ENCODE results near the gene MIDN.

The MIDN gene

DNA sequence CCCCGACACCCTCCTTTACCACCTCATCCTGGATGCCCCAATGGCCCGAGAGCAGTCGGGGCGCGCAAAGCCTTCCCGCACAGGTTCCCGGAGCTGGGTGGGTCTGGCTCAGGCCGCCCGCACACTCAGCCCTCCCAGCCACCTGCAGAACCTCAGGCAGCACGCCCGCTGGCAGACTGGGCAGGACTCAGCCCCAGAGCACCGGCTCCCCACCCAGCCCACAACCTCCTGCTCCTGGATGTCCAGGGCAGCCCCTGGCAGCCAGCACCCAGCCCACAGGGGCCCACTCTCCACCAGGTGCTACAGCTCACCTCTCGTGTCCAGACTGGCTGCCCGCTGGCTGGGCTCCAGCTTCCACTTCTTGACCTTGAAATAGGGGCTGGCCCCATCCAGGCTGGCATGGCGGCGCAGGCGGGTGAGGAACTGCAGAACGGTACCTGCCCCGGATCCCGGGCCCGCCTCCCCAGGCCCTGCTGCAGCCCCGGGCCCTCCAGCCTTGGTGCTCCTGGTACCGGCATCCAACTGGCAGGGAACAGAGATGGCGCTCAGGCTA lies 15.2 kb upstream of the MIDN start:
- no peak for DNase-seq (ENCODE audit: low spot score)

DNA sequence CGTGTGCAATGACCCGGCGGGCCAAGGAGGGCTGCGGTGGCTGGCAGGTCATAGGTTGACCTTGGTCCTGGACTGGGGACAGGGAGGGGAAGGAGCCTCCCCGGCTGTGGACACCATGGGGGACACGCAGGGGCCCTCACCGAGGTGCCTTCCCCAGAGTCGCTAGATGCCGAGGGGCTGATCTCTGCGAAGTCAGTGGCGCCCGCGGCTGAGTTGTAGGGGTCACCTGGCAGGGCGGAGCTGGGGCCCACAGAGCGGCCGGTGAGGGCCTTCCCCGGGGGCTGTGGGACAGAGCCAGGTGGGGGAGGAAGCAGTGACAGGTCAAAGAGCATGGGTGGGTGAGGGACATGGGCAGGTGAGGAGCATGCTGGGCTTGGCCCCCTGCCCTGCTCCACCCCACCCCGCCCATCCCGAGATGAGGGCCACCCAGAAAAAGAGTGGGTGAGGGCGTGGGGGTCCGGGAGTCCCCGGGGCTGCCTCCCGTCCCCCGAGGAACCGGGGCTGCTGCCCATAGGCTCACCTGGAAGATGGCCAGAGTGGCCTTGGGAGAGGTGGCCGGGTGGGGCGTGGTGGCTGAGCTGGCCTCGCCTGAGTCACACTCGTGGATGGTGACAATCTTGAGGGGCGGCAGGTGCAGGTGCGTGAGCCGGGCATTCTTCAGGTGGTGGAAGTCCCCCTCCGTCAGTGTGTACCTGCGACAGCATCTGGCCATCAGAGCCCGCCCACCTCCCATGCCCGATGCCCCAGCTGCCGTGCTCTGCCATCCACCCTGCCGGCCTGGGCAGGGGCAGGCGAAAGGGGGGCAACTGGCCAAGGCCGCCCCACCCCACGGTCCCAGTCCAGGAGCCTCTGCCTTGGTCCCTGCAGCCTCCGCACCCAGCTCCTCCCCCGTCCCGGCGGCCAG lies 14.1 kb upstream of the MIDN start:
- DNase-seq (ENCODE audit: low spot score) = no peak

DNA sequence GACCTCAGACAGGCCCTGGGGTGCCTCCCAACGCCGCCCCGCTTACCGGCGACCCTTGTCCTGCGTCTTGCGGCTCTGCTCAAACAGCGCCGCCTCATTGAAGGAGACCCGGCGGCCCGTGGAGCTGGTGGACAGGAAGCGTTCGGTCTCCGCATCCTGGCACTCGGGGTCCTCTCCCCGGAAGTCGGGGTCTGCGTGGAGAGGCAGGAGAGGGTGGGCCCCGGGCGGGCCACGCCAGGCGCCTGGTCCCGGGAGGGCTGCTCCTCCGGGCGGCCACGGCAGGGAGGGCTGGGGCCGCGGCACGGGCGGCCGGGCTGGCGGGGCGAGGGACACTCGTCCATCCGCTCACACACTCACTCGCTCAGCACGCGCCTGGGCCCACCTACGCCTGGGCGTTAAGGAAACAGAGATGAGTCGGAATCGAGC lies 13.4 kb upstream of the MIDN start:
- DNase-seq (ENCODE audit: low spot score) = no peak

DNA sequence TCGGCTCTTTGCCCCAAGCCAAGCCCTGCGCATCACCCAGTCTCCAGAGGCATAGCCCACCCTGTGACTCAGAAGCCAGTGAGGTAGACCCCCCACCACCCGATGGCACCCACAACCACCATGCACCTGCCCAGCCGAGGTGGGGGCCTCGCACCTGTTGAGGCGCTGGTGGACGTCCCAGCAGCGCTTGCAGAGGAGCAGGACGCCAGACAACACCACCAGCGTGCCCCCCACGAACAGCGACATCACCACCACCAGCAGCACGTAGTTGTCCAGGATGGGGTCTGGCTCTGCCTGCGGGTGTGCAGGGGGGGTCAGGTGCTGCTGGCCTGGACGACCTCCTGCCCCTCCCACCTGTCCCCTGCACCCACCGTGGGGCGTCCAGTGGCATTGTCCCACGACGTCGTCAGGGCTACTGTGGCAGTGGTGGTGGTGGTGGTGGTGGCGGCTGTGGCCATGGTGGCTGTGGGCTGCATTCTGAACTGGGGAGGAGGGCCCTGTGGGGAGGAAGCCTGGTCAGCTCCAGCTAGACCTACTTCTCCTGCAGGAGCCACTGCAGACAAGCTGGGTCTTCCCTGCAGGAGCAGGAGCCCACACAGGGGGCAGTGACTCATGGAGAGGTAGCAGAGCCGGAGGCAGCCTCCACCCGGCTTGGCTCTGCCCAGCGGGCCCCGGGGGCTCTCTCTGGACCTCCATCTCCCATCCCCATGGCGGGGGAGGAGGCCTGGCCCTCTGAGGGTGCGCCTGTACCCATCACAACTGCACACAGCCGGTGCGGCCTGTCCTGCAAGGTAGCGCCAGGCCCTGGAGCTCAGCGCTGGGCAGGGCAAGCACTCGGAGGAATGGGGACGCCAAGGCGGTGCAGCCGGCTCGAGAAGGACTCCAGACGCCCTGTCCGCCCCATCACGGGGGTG lies 12.5 kb upstream of the MIDN start:
- DNase-seq (ENCODE audit: low spot score) = peak; percentile 50

DNA sequence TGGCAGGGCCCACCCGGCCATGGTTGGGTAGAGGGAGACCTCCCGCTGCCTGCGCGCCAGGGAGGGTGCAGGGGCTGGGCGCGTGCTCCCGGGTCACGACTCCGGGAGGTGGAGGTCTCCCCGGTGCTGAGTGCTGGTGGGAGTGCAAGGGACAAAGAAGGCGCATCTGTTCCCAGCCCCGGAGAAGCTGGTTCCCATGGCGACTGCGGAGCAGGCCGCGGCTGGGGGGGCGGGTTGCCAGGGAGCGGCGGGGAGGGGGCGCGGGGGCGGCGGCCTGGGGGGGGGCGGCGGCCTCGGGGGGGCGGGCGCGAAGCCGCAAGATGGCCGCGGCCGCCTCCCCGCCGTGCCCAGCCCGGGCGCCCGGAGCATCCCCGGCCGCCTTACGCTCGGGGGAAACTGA lies 11.8 kb upstream of the MIDN start:
- no peak for DNase-seq (ENCODE audit: low spot score)

DNA sequence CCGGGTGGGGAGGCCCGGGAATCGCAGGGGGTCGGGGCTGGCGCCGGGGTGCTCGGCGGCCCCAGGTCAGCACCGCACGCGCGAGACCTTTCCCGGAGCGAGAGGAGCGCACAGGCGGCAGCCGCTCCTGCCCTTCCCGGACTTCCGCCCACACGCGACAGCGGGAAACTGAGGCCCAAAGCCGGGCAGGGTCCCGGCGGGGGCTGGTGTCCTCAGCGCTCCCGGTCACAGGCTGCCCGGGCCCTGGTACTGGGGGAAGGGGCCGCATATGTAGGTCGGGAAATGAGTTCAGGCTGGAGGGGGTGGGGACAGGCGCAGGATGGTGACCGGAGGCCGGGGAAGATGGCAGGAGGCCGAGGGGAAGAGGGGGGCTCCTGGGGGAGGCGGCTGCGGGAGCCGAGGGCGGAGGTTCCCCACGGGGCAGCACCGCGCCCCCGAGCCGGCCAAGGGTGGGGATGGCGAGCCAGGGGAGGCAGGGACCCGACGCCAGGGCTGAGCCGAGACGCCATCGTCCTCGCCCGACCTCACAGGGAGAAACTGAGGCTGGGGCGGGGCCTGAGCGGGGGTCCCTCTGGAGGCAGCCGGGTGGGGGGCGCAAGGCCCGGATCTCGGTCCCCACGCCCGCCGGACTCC lies 11.2 kb upstream of the MIDN start:
- DNase-seq (ENCODE audit: low spot score) = no peak

DNA sequence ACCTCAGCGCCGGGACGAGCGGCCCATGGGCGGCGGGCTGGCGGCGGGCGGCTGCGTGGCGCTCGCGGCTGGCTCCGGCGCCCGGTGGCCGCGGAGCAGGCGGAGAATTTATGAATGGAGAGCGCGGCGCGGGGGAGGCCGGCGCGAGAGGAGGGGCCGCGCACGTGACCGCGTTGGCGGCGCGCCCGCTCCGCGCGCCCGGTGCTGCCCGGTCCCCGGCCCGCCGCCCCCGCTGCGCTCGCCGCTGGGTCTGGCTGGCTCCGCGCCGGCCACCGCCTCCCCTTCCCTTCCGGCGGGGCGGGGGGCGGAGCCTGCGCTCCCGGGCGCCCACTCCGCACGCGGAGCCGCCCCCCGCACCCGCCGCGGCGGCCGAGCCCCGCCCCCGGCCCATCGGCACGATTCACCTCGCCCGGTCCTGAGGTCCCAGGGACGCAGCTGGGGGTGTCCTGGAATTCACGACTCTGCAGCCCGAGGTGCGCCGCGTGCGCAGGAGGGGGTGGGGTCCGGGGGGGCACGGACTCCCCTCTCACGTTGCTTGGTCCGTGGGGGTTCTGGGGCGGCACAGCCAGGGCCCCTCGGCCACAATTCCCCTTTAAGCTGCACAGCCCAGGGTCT lies 10.5 kb upstream of the MIDN start, which contains the start of gene CBARP:
Gene CBARP (minus strand): TSS at position 252 of the 615 bp plus-strand sequence. CDS start 1,905 bp downstream, outside the sequence.
- peak; percentile 25 for DNase-seq (ENCODE audit: low spot score)

DNA sequence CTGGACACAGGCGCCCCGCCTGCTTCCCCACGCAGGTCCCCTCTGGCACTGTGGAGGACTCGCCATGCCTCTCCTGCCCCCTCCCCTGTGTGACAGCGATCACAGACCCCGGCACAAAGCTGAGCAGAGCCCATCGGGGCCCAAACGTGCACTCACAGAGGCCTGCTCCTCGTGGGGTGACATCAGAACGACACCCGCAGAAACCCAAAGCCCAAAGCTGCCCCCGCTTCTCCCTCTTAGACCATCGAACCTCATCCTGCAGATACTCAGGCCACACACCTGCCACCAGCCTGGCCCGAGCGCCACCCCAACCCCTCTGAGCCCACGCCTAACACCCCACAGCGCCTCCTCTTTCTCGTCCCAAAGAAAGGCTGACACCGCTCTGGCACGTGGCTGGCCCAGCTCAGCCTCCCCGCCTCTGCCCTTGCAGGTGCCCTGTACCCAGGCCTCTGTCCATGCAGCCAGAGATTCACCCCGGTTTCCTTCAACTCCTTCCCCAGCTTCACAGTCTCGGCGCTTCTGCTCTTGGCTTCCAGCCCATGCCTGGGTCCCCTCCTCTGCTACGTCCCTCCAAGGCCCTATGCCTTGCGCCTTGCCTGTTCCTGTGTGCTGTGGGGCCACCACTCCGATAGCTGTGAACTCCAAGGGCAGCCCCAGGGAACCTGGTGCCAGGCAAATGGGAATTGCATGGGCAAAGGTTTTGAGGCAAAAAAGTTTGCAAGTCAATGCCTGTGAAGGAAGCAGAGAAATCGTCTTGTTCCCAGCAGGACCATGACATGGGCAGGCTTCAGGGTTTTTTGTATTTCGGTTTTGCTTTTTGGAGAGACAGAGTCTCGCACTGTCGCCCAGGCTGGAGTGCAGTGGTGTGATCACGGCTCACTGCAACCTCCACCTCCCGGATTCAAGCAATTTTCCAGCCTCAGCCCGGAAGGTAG lies 9.7 kb upstream of the MIDN start:
- no peak for DNase-seq (ENCODE audit: low spot score)

DNA sequence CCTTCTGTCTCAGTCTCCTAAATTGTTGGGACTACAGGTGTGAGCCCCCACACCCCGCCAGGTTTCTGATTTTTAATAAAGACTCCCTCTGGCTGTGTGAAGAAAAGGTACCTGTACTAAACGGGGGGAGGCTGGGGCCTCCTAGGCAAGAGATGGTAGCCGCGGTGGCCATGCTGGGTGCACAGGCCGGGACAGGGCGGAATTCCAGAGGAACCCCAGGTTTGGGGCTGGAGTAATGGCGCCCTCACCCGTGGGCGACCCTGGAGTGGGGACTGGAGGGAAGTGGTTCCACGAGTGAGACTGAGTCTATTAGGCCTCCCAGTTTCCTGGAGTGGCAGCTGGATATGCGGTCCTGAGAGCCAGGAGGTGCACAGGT lies 9.0 kb upstream of the MIDN start:
- DNase-seq (ENCODE audit: low spot score) = no peak

DNA sequence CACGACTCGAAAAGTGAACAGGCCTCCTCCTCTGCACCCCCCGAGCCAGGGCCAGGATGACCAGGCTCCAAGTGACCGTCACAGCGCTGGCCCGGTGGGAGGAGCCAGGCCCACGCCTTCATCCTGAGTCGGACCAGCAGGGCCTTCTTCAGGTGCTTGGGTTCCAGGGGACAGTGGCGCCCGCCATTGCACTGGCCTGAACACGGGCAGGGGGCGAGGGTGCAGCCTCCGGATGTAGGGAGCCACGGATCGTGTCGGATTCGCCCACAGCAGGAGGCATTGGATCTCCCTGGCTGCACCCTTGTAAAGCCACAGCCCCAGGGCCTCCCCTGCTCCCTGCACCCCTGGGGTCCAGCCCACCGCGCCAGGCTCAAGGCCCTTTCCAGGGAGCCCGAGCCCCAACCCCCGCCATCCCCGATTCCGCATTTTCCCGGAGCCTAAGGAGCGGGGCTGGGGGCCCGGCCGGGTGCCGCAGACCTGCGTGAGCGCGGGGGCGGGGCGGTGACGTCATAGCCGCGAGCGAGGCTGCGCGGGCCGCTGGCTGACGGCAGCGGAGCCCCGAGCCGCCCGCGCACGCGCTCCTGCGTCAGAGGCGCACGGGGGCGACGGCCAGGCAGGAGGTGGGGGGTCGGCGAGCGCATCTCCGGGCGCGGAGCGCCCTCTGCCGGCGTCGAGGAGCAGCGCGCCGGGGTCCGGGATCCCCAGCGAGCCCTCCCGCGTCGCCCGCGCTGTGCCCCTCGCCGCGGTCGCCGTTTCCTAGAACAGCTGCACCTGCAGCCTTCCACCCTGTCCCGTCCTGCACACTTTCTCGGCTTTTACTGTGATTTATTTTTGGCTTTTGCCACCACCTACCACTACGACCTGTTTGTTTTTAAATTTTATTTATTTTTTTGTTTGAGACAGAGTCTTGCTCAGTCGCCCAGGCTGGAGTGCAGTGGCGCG lies 8.3 kb upstream of the MIDN start:
- DNase-seq (ENCODE audit: low spot score) = peak; percentile 86

DNA sequence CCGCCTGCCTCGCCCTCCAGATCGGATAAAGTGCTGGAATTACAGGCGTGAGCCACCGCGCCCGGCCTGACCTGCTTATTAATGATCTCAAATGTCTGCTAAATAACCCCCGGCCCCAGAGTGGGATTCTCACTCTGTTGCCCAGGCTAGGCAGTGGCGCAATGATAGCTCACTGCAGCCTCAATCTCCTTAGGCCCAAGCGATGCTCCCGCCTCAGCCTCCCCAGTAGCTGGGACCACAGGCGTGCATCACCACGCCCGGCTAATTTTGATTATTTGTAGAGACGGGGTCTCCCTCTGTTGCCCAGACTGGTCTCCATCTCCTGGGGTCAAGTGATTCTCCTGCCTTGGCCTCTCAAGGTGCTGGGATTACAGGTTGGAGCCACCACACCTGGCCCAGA lies 7.5 kb upstream of the MIDN start:
- no peak for DNase-seq (ENCODE audit: low spot score)

DNA sequence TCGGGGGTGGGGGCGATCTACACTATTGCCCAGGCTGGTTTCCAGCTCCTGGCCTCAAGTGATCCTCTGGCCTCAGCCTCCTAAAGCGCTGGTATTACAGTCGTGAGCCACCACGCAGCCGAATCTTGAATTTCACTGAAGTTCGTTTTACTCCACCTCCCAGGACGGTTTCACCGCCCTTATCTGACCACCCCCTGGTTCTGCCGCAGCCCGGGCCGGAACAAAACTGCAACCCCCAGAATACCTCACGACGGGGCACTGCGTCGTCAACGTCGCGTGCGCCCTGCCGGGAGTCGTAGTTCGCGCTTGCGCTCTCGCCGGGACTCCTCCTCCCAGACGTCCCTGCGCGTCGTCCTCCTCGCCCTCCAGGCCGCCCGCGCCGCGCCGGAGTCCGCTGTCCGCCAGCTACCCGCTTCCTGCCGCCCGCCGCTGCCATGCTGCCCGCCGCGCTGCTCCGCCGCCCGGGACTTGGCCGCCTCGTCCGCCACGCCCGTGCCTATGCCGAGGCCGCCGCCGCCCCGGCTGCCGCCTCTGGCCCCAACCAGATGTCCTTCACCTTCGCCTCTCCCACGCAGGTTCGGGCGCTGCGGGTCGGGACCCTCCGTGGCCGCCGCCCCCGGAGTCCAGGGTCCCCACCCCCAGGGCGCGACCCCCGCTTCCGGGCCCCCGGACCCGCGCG lies 6.8 kb upstream of the MIDN start, which contains the start of gene ATP5F1D:
Gene ATP5F1D (plus strand): TSS at position 335 of the 679 bp plus-strand sequence. CDS start 100 bp downstream, at position 435.
- peak; percentile 95 for DNase-seq (ENCODE audit: low spot score)

DNA sequence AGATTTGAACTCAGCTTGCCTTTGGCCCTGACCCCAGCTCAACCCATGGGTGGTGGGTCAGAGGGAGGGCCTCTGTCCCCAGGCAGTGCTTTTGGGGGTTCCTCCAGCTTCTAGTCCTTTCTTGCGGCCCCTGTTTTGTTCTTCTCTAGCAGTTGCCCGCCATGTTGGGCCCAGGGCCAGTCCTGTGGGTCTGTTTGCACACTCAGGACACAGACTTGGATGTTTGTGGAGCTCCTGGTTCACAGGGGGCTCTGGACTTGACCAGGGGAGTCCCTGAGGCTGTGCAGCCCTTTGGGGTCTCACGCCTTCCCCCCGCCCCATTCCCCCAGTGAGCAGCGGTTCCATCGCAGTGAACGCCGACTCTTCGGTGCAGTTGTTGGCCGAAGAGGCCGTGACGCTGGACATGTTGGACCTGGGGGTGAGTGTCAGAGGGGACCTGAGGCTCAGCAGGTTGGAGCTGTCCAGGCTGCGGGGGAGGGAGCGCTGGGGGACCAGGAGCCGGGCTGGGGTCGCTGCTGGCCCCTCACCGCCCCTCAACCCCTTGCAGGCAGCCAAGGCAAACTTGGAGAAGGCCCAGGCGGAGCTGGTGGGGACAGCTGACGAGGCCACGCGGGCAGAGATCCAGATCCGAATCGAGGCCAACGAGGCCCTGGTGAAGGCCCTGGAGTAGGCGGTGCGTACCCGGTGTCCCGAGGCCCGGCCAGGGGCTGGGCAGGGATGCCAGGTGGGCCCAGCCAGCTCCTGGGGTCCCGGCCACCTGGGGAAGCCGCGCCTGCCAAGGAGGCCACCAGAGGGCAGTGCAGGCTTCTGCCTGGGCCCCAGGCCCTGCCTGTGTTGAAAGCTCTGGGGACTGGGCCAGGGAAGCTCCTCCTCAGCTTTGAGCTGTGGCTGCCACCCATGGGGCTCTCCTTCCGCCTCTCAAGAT lies 4.4 kb upstream of the MIDN start:
- DNase-seq (ENCODE audit: low spot score) = peak; percentile 83

DNA sequence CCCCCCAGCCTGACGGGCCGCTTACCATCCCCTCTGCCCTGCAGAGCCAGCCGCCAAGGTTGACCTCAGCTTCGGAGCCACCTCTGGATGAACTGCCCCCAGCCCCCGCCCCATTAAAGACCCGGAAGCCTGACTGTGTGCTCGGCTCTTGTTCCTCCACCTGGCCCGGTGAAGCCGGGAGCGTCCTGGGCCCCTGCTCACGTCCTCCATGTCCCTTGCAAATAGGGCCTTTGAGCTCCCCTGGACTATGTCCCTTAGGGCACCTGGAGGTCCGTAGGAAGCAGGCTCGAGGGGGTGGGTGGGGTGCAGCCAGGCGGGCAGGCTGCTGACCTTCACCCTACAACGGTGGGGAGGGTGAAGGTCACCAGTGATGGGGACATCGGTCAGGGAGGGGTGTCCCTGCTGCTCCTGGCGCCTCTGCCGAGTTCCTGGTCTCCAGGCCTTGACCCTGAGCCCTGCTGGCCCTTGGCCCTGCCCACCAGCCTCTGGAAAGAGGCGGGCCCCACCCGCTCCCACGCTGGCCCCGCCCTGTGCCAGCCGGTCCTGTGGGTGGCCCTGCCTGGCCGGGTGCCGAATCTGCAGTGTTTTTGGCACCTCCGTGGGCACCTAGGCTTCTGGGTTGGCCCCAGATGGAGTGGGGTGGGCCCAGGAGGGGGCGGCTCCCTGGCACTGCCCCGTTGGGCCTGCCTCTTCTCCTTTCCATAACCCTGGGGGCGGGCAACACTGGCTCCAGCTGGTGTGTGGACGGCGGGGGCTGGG lies 3.5 kb upstream of the MIDN start:
- peak; percentile 50 for DNase-seq (ENCODE audit: low spot score)

DNA sequence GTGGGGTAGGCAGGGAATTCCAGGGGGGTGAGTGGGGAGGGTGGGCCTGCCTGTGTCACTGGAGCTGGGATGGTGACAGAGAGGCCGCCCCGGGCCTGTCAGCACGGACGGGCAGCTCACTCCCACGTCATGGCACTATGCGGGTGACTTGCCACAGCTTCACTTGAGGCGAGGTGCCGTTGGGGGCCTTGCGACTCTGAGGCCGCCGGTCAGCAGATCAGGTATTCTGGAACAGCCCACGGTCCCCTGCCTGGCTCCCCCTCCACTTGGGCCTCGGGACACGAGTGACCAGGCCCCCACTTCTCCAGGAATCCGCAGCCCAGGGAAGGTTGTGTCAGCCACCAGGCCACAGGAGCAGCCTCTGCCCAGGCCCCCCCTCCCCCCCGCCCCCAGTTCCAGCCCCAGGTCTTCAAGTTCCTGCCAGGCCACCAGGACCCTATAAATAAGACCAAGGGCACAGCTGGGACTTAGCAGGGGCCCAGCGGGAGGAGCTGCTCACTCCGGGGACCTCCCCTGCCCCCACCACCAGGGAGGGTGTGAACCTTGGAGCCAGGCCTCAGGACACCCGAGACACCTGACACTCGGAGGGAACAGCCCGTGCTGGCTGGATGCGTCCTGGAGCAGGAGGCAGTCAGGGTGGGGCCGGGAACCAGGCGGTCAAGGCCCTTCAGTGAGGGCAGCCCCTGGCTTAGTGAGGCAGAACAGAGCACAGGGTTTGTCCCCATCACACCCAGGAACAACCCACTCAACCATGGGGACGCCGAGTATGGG lies 2.7 kb upstream of the MIDN start:
- peak; percentile 46 for DNase-seq (ENCODE audit: low spot score)

Measured in kidney tubule cell (primary cell).